Esophagus squamous epithelium (tissue), 4 donors: Measurements from ENCODE around the gene DKK3.

ENCODE experiments used
- CTCF ChIP-seq, 6 experiments: fragments of 450-650 bp in 4 of 6; fragments of 200-600 bp in 2 of 6; sonication (generic) in 2 of 6; IDR thresholded peaks; one replicate each; pipeline ENCODE4 v1.5.1; 2016 to 2019; ENCODE audit warnings: antibody characterized with exemption in 6 of 6, mild to moderate bottlenecking in 4 of 6, moderate library complexity in 4 of 6
- POLR2A ChIP-seq, 4 donors: fragments of 450-650 bp; IDR thresholded peaks; one replicate each; pipeline ENCODE4 v1.6.1; 2017; ENCODE audit warnings: antibody characterized with exemption in 4 of 4, mild to moderate bottlenecking in 4 of 4, moderate library complexity in 3 of 4

- TF ChIP-seq CTCF (IDR thresholded peaks at IDR 0.05) (no peak), POLR2A (IDR thresholded peaks at IDR 0.05) (no peak)
Measured at GRCh38 chr11:12019866-12020416, 11.5 kb upstream of the DKK3 start.
